HCT116 (cell line): ENCODE results near the gene CCDC73. TPM values are rescaled to one million over a fixed set of nuclear protein-coding genes. Genes with fewer than 3 reads are reported as not detected.

Experiments
- ATAC-seq: fragments of 200-7000 bp; cut with Tn5 transposase; 2 replicates; pipeline ENCODE4 v1.9.1; 2020; ENCODE audit warnings: mild to moderate bottlenecking, moderate library complexity
- BruUV-seq: library from RNA; stranded (reverse); fragments of 400-500 nt; replicated peaks from 2 replicates; lab custom pipeline; 2021; lab: Mats Ljungman, UMichigan
- CTCF ChIA-PET: fragments of 300-600 bp; sonication (Branson Sonifier 250); formaldehyde crosslinking; loops from one replicate; lab custom pipeline; 2021; ENCODE audit warnings: antibody characterized with exemption; lab: Charles Lee
- POLR2A ChIA-PET: fragments of 300-600, 350-600 bp; sonication (Branson Sonifier 250); formaldehyde crosslinking; loops from one replicate; lab custom pipeline; 2021; ENCODE audit warnings: antibody characterized with exemption; lab: Charles Lee
- RAD21 ChIA-PET, 2 experiments: fragments of 300-600 bp; sonication (Branson Sonifier 250); formaldehyde crosslinking; loops; one replicate each; lab custom pipeline; 2023; ENCODE audit warnings: low total read pairs in 2 of 2; ENCODE audit not compliant: uncharacterized antibody in 2 of 2, unreplicated experiment in 2 of 2, low non-redundant PET in 1 of 2; lab: Charles Lee
- DNase-seq: peaks from one replicate; pipeline ENCODE4 v3.0.0-alpha.2; 2010; ENCODE audit warnings: low read depth, low spot score
- H2AFZ ChIP-seq: fragments of 200-600 bp; shearing (Covaris generic), sonication (generic); 2 replicates; pipeline ENCODE4 v1.6.1; 2017; ENCODE audit warnings: low read depth, mixed run types, mixed read lengths, antibody characterized with exemption, low read length; ENCODE audit not compliant: poor library complexity, severe bottlenecking
- H3K27ac ChIP-seq: 2 replicates; pipeline ENCODE4 v1.5.1; 2012; ENCODE audit warnings: low read depth, low read length
- H3K27me3 ChIP-seq: fragments of 200-600 bp; sonication (generic); 2 replicates; pipeline ENCODE4 v1.6.1; 2016; ENCODE audit warnings: mixed run types, low read length, mixed read lengths; ENCODE audit not compliant: insufficient read depth
- H3K36me3 ChIP-seq, 2 experiments: fragments of 200-500 bp in 1 of 2; fragments of 200-600 bp in 1 of 2; sonication (Bioruptor generic) in 1 of 2; sonication (generic) in 1 of 2; 2 replicates each; pipeline versions ENCODE4 v1.5.1 to v1.6.1; 2014 to 2016; ENCODE audit warnings: low read length in 2 of 2, inconsistent platforms in 1 of 2, mixed read lengths in 1 of 2, mixed run types in 1 of 2; ENCODE audit not compliant: insufficient read depth in 2 of 2, control insufficient read depth in 1 of 2
- H3K4me1 ChIP-seq, 2 experiments: fragments of 200-600 bp in 1 of 2; sonication (generic) in 1 of 2; 2 replicates each; pipeline versions ENCODE4 v1.5.1 to v1.6.1; 2012 to 2017; ENCODE audit warnings: low read length in 2 of 2, inconsistent platforms in 1 of 2, mild to moderate bottlenecking in 1 of 2, mixed read lengths in 1 of 2, mixed run types in 1 of 2, moderate library complexity in 1 of 2; ENCODE audit not compliant: insufficient read depth in 2 of 2, control insufficient read depth in 1 of 2
- H3K4me2 ChIP-seq: fragments of 200-600 bp; sonication (generic); 2 replicates; pipeline ENCODE4 v1.6.1; 2017; ENCODE audit warnings: mixed run types, low read length, mixed read lengths
- H3K4me3 ChIP-seq, 2 experiments: fragments of 200-600 bp in 1 of 2; sonication (generic) in 1 of 2; replicated peaks in 1 of 2; 2 replicates each; pipeline ENCODE4 v1.5.1; 2011 to 2016; ENCODE audit warnings: low read length in 2 of 2, control low read depth in 1 of 2, low read depth in 1 of 2, mild to moderate bottlenecking in 1 of 2, mixed read lengths in 1 of 2, mixed run types in 1 of 2
- H3K79me2 ChIP-seq: fragments of 200-600 bp; sonication (generic); 2 replicates; pipeline ENCODE4 v1.6.1; 2017; ENCODE audit warnings: mild to moderate bottlenecking, mixed run types, low read length, moderate library complexity, mixed read lengths; ENCODE audit not compliant: insufficient read depth
- H3K9ac ChIP-seq: fragments of 200-600 bp; sonication (generic); 2 replicates; pipeline ENCODE4 v1.6.1; 2016; ENCODE audit warnings: low read length, mixed read lengths
- H3K9me2 ChIP-seq: fragments of 200-600 bp; sonication (generic), shearing (Covaris generic); 2 replicates; pipeline ENCODE4 v1.6.1; 2017; ENCODE audit warnings: mixed run types, mild to moderate bottlenecking, moderate library complexity; ENCODE audit not compliant: insufficient read depth
- H3K9me3 ChIP-seq, 2 experiments: fragments of 200-500 bp in 1 of 2; fragments of 200-600 bp in 1 of 2; sonication (Bioruptor generic) in 1 of 2; sonication (generic) in 1 of 2; 2 replicates each; pipeline ENCODE4 v1.6.1; 2014 to 2017; ENCODE audit warnings: low read length in 2 of 2, mixed read lengths in 2 of 2, inconsistent platforms in 1 of 2, low read depth in 1 of 2, mild to moderate bottlenecking in 1 of 2, mixed run types in 1 of 2, moderate library complexity in 1 of 2; ENCODE audit not compliant: control insufficient read depth in 1 of 2, insufficient read depth in 1 of 2
- H4K20me1 ChIP-seq: fragments of 200-600 bp; sonication (generic), shearing (Covaris generic); 2 replicates; pipeline ENCODE4 v1.6.1; 2017; ENCODE audit warnings: mixed run types, mild to moderate bottlenecking, moderate library complexity; ENCODE audit not compliant: insufficient read depth
- CBX3 ChIP-seq: IDR thresholded peaks from 2 replicates; pipeline ENCODE4 v1.6.1; 2012; ENCODE audit warnings: low read depth
- EGR1 ChIP-seq: IDR thresholded peaks from 2 replicates; pipeline ENCODE4 v1.6.1; 2012; ENCODE audit warnings: low read depth
- EZH2 ChIP-seq: fragments of 200-600 bp; sonication (generic); IDR thresholded peaks from 2 replicates; pipeline ENCODE4 v1.6.1; 2017; ENCODE audit warnings: antibody characterized with exemption, mixed run types
- FOSL1 ChIP-seq: IDR thresholded peaks from 2 replicates; pipeline ENCODE4 v1.6.1; 2012; ENCODE audit warnings: low read depth
- POLR2A ChIP-seq: IDR thresholded peaks from 2 replicates; pipeline ENCODE4 v1.7.0; 2011; ENCODE audit warnings: borderline replicate concordance; ENCODE audit not compliant: insufficient read depth, insufficient read length; ENCODE audit errors: extremely low read depth
- POLR2AphosphoS5 ChIP-seq: IDR thresholded peaks from 2 replicates; pipeline ENCODE4 v1.6.1; 2011; ENCODE audit warnings: mild to moderate bottlenecking, low read depth, low read length, moderate library complexity
- RAD21 ChIP-seq: IDR thresholded peaks from 2 replicates; pipeline ENCODE4 v1.6.1; 2012; ENCODE audit warnings: low read depth, mild to moderate bottlenecking
- SIN3A ChIP-seq: IDR thresholded peaks from 2 replicates; pipeline ENCODE4 v1.6.1; 2012; ENCODE audit warnings: low read depth
- SRF ChIP-seq: IDR thresholded peaks from 2 replicates; pipeline ENCODE4 v1.6.1; 2012; ENCODE audit warnings: low read depth
- YY1 ChIP-seq: IDR thresholded peaks from 2 replicates; pipeline ENCODE4 v1.6.1; 2011; ENCODE audit warnings: low read length, low read depth, moderate library complexity, mild to moderate bottlenecking; ENCODE audit not compliant: insufficient replicate concordance; ENCODE audit errors: extremely low read depth
- ZFX ChIP-seq: fragments of 450-650 bp; IDR thresholded peaks from 2 replicates; pipeline ENCODE4 v1.6.1; 2017
- ZNF274 ChIP-seq: fragments of 200-500 bp; sonication (Bioruptor generic); IDR thresholded peaks from 2 replicates; pipeline ENCODE4 v1.6.1; 2014; ENCODE audit warnings: mild to moderate bottlenecking, low read depth, low read length, inconsistent platforms
- intact Hi-C: fragments of 100-400 bp; cut with micrococcal nuclease; formaldehyde crosslinking; loops from 2 replicates; pipeline ENCODE4 v1.10.0; 2022
- total RNA-seq: library from RNA; stranded (reverse); gene quantifications from one replicate; pipeline ENCODE4 v1.2.1, GENCODE V29; 2021; ENCODE audit not compliant: unreplicated experiment
- TF ChIP-seq, protein P1 (sequence below), 3 experiments: fragments of 200-600 bp in 1 of 3; sonication (generic) in 1 of 3; IDR thresholded peaks in 2 of 3; conservative IDR thresholded peaks in 1 of 3; 2 replicates each; pipeline ENCODE4 v1.5.1; 2012 to 2017; ENCODE audit warnings: low read depth in 2 of 3, low read length in 2 of 3, antibody characterized with exemption in 1 of 3, borderline replicate concordance in 1 of 3, control low read depth in 1 of 3, mild to moderate bottlenecking in 1 of 3, mixed read lengths in 1 of 3, mixed run types in 1 of 3, moderate library complexity in 1 of 3; ENCODE audit not compliant: insufficient read depth in 1 of 3
- TF ChIP-seq, protein P2 (sequence below): IDR thresholded peaks from 2 replicates; pipeline ENCODE4 v1.6.1; 2012; ENCODE audit warnings: low read depth
- TF ChIP-seq, protein P3 (sequence below): IDR thresholded peaks from 2 replicates; pipeline ENCODE4 v1.6.1; 2012
- TF ChIP-seq, protein P4 (sequence below): IDR thresholded peaks from 2 replicates; pipeline ENCODE4 v1.6.1; 2012
- TF ChIP-seq, protein P5 (sequence below): IDR thresholded peaks from 2 replicates; pipeline ENCODE4 v1.6.1; 2011; ENCODE audit warnings: mild to moderate bottlenecking, low read length, moderate library complexity; ENCODE audit not compliant: insufficient replicate concordance; ENCODE audit errors: extremely low read depth

The CCDC73 gene
- total RNA-seq, 1 experiment from 2014 or later: not detected

DNA sequence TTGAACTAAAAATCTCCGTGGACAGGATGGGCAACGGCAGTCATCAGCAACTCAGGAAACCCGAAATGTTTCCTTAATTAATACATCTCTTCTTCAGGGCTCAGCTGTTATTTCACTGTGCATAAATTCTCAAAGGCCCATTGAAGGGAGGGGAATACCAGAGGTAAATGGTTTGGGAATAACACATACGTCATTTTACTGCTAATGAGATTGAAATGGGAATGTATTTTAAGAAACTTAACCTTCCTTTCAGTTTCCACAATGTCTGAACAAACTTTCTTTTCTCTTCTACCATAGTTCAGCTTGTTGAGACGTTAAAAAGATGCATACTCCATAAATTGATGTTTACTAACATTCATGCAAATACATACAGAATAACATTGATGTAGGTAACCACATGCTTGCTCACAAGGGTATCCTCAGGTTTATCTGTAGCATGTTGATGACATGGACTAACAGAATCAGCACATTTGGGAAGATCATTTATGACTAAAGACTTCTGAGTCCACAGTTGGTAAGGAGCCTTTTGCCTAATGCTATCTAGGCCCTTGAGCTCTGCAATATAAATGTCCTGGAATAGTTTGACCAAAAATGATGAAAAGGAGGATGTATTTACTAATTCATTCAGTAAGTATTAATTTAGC lies 27.6 kb upstream of the CCDC73 start:
- Histone ChIP-seq H3K27me3 (no peaks in the 10 kb centered on the region), H4K20me1 (no peaks in the 10 kb centered on the region), H3K9ac (no peak overlapping the region), H3K9me2 (no peaks in the 10 kb centered on the region), H3K79me2 (no peaks in the 10 kb centered on the region), H3K9me3 (no peaks in the 10 kb centered on the region), H3K4me2 (peak overlapping the region; percentile 16), H3K4me1 (peaks cover 0 to 10% of the 10 kb centered on the region in 2 experiments; a peak in 2 of 4 replicates), H3K36me3 (no peaks in the 10 kb centered on the region), H2AFZ (peak overlapping the region; percentile 5), H3K27ac (no peak overlapping the region), H3K4me3 (no peak overlapping the region)
- no TSS peak for BruUV-seq
- ChIA-PET POLR2A (no interaction called here), RAD21 (no interaction called here), CTCF (no interaction called here)
- no peak for DNase-seq
- TF ChIP-seq CBX3 (no peak), ZNF274 (no peak), FOSL1 (no peak), EZH2 (no peak), SIN3A (no peak), ZFX (no peak), POLR2A (no peak), RAD21 (no peak), EGR1 (no peak), POLR2AphosphoS5 (no peak), YY1 (no peak), SRF (no peak)
- TF ChIP-seq, protein P1, sequence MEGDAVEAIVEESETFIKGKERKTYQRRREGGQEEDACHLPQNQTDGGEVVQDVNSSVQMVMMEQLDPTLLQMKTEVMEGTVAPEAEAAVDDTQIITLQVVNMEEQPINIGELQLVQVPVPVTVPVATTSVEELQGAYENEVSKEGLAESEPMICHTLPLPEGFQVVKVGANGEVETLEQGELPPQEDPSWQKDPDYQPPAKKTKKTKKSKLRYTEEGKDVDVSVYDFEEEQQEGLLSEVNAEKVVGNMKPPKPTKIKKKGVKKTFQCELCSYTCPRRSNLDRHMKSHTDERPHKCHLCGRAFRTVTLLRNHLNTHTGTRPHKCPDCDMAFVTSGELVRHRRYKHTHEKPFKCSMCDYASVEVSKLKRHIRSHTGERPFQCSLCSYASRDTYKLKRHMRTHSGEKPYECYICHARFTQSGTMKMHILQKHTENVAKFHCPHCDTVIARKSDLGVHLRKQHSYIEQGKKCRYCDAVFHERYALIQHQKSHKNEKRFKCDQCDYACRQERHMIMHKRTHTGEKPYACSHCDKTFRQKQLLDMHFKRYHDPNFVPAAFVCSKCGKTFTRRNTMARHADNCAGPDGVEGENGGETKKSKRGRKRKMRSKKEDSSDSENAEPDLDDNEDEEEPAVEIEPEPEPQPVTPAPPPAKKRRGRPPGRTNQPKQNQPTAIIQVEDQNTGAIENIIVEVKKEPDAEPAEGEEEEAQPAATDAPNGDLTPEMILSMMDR (IDR thresholded peaks at IDR 0.05 in 2 of 3, conservative IDR thresholded peaks at IDR 0.05 in 1 of 3; ENCODE audit: borderline replicate concordance in 1 of 3, insufficient read depth in 1 of 3, low read depth in 2 of 3, low read length in 2 of 3): no peak
- TF ChIP-seq, protein P2, sequence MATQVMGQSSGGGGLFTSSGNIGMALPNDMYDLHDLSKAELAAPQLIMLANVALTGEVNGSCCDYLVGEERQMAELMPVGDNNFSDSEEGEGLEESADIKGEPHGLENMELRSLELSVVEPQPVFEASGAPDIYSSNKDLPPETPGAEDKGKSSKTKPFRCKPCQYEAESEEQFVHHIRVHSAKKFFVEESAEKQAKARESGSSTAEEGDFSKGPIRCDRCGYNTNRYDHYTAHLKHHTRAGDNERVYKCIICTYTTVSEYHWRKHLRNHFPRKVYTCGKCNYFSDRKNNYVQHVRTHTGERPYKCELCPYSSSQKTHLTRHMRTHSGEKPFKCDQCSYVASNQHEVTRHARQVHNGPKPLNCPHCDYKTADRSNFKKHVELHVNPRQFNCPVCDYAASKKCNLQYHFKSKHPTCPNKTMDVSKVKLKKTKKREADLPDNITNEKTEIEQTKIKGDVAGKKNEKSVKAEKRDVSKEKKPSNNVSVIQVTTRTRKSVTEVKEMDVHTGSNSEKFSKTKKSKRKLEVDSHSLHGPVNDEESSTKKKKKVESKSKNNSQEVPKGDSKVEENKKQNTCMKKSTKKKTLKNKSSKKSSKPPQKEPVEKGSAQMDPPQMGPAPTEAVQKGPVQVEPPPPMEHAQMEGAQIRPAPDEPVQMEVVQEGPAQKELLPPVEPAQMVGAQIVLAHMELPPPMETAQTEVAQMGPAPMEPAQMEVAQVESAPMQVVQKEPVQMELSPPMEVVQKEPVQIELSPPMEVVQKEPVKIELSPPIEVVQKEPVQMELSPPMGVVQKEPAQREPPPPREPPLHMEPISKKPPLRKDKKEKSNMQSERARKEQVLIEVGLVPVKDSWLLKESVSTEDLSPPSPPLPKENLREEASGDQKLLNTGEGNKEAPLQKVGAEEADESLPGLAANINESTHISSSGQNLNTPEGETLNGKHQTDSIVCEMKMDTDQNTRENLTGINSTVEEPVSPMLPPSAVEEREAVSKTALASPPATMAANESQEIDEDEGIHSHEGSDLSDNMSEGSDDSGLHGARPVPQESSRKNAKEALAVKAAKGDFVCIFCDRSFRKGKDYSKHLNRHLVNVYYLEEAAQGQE: no peak
- TF ChIP-seq, protein P3, sequence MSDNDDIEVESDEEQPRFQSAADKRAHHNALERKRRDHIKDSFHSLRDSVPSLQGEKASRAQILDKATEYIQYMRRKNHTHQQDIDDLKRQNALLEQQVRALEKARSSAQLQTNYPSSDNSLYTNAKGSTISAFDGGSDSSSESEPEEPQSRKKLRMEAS: no peak
- TF ChIP-seq, protein P4, sequence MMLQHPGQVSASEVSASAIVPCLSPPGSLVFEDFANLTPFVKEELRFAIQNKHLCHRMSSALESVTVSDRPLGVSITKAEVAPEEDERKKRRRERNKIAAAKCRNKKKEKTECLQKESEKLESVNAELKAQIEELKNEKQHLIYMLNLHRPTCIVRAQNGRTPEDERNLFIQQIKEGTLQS: no peak
- TF ChIP-seq, protein P5, sequence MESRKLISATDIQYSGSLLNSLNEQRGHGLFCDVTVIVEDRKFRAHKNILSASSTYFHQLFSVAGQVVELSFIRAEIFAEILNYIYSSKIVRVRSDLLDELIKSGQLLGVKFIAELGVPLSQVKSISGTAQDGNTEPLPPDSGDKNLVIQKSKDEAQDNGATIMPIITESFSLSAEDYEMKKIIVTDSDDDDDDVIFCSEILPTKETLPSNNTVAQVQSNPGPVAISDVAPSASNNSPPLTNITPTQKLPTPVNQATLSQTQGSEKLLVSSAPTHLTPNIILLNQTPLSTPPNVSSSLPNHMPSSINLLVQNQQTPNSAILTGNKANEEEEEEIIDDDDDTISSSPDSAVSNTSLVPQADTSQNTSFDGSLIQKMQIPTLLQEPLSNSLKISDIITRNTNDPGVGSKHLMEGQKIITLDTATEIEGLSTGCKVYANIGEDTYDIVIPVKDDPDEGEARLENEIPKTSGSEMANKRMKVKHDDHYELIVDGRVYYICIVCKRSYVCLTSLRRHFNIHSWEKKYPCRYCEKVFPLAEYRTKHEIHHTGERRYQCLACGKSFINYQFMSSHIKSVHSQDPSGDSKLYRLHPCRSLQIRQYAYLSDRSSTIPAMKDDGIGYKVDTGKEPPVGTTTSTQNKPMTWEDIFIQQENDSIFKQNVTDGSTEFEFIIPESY: no peak
- intact Hi-C loops: no loop called here
- no peak for ATAC-seq
